Endodermal cell (in vitro differentiated cells): ENCODE measurements around the gene UBR1. TPM values are rescaled to one million over a fixed set of nuclear protein-coding genes. Genes with fewer than 3 reads are reported as not detected.

Source experiments
- DNase-seq: peaks from one replicate; pipeline ENCODE4 v3.0.0-alpha.2; 2017
- H3K27ac ChIP-seq: 2 replicates; pipeline ENCODE4 v1.5.1; 2013; ENCODE audit warnings: mild to moderate bottlenecking, low read depth, low read length, moderate library complexity
- H3K27me3 ChIP-seq: 2 replicates; pipeline ENCODE4 v1.6.1; 2013; ENCODE audit warnings: mild to moderate bottlenecking, low read length, moderate library complexity; ENCODE audit not compliant: insufficient read depth, control insufficient read depth, poor library complexity, severe bottlenecking
- H3K36me3 ChIP-seq: 2 replicates; pipeline ENCODE4 v1.7.0; 2013; ENCODE audit warnings: mild to moderate bottlenecking, low read length, moderate library complexity; ENCODE audit not compliant: control insufficient read depth, insufficient read depth
- H3K4me1 ChIP-seq: one replicate; pipeline ENCODE4 v1.7.0; 2013; ENCODE audit warnings: low read length; ENCODE audit not compliant: control insufficient read depth, insufficient read depth
- H3K4me3 ChIP-seq: 2 replicates; pipeline ENCODE4 v1.5.1; 2013; ENCODE audit warnings: mild to moderate bottlenecking, low read length, moderate library complexity
- H3K9ac ChIP-seq: 2 replicates; pipeline ENCODE4 v1.6.1; 2013; ENCODE audit warnings: mild to moderate bottlenecking, low read length, moderate library complexity; ENCODE audit not compliant: poor library complexity, severe bottlenecking; ENCODE audit errors: extremely low read depth
- H3K9me3 ChIP-seq: 2 replicates; pipeline ENCODE4 v1.6.1; 2013; ENCODE audit warnings: mild to moderate bottlenecking, low read length, moderate library complexity; ENCODE audit not compliant: control insufficient read depth
- H3K27ac Mint-ChIP-seq: 2 replicates; pipeline ENCODE4 v1.8.0; 2020; ENCODE audit warnings: mixed read lengths
- H3K27me3 Mint-ChIP-seq: 2 replicates; pipeline ENCODE4 v1.8.0; 2021; ENCODE audit warnings: mild to moderate bottlenecking, mixed read lengths; ENCODE audit not compliant: insufficient read depth
- H3K36me3 Mint-ChIP-seq: 2 replicates; pipeline ENCODE4 v1.8.0; 2020; ENCODE audit warnings: low read depth, mixed read lengths
- H3K4me1 Mint-ChIP-seq: 2 replicates; pipeline ENCODE4 v1.8.0; 2020; ENCODE audit warnings: mixed read lengths
- H3K4me3 Mint-ChIP-seq: 2 replicates; pipeline ENCODE4 v1.8.0; 2020; ENCODE audit warnings: mild to moderate bottlenecking, moderate library complexity, mixed read lengths
- H3K9me3 Mint-ChIP-seq: 2 replicates; pipeline ENCODE4 v1.8.0; 2020; ENCODE audit warnings: mild to moderate bottlenecking, mixed read lengths
- CTCF ChIP-seq: fragments of 200-600 bp; sonication (generic); conservative IDR thresholded peaks from 2 replicates; pipeline ENCODE4 v1.5.0; 2021; ENCODE audit warnings: antibody characterized with exemption, mild to moderate bottlenecking
- WGBS, 2 experiments: methylation state at CpG; one replicate each; pipeline versions ENCODE4 v1.1.5 to v1.1.7; 2013; ENCODE audit warnings: missing lambda C conversion rate in 2 of 2, mixed read lengths in 1 of 2; ENCODE audit not compliant: insufficient coverage in 1 of 2, insufficient read length in 1 of 2; 5-methylcytosine and 5-hydroxymethylcytosine counted together
- total RNA-seq, 2 donors: library from RNA; stranded (reverse); fragmentation: NEBNext Ultra II Directional in 1 of 2; extraction: Animal tissue kit (Norgen Biotek cat#: 25700) in 1 of 2; gene quantifications; 2 replicates in 1 of 2; 3 replicates in 1 of 2; pipeline ENCODE4 v1.2.1, GENCODE V29; 2021

UBR1 gene
- total RNA-seq, 2 donors from 2014 or later = 30.3 to 30.9 TPM

GRCh38 chr15:43127752-43128151, 21.9 kb upstream of the UBR1 start:
- Mint-ChIP-seq H3K4me3 (no peak overlapping the region), H3K27ac (no peak overlapping the region)
- WGBS, 2 experiments = 92% methylated on average over 2 of the region's 2 CpGs; no CpG with 5 or more reads in 1 of the 2 experiments

GRCh38 chr15:43126356-43126755, 20.5 kb upstream of the UBR1 start:
- Histone ChIP-seq H3K9ac (no peak overlapping the region), H3K9me3 (peaks cover 19% of the 10 kb centered on the region), H3K27me3 (peaks cover 8% of the 10 kb centered on the region), H3K27ac (no peak overlapping the region), H3K4me1 (no peaks in the 10 kb centered on the region), H3K4me3 (no peak overlapping the region), H3K36me3 (no peaks in the 10 kb centered on the region)
- 88 to 93% methylated on average over 6 of the region's 6 CpGs for WGBS, 2 experiments
- Mint-ChIP-seq H3K27ac (no peak overlapping the region), H3K9me3 (peaks cover 21% of the 10 kb centered on the region), H3K27me3 (peaks cover 26% of the 10 kb centered on the region), H3K4me3 (no peak overlapping the region), H3K36me3 (no peaks in the 10 kb centered on the region), H3K4me1 (peaks cover 8% of the 10 kb centered on the region)
- no peak for DNase-seq
- TF ChIP-seq CTCF = no peak

More at GRCh38 chr15:43127752-43128151, 21.9 kb upstream of the UBR1 start:
- no peaks in the 10 kb centered on the region for H3K4me1 ChIP-seq
- H3K9ac ChIP-seq = no peak overlapping the region
- Mint-ChIP-seq H3K36me3 (no peaks in the 10 kb centered on the region), H3K9me3 (peaks cover 21% of the 10 kb centered on the region), H3K27me3 (peaks cover 24% of the 10 kb centered on the region), H3K4me1 (peaks cover 4% of the 10 kb centered on the region)
- no peak overlapping the region for H3K4me3 ChIP-seq
- no peak for DNase-seq
- peaks cover 5% of the 10 kb centered on the region for H3K27me3 ChIP-seq
- TF ChIP-seq CTCF = no peak
- peaks cover 19% of the 10 kb centered on the region for H3K9me3 ChIP-seq
- no peaks in the 10 kb centered on the region for H3K36me3 ChIP-seq
- no peak overlapping the region for H3K27ac ChIP-seq

- Mint-ChIP-seq H3K27ac (no peak overlapping the region), H3K4me3 (no peak overlapping the region), H3K4me1 (peaks cover 8% of the 10 kb centered on the region), H3K27me3 (peaks cover 30% of the 10 kb centered on the region), H3K9me3 (peaks cover 21% of the 10 kb centered on the region), H3K36me3 (no peaks in the 10 kb centered on the region)
- no peak for TF ChIP-seq CTCF
- Histone ChIP-seq H3K4me1 (no peaks in the 10 kb centered on the region), H3K9me3 (peaks cover 19% of the 10 kb centered on the region), H3K4me3 (no peak overlapping the region), H3K9ac (no peak overlapping the region), H3K36me3 (no peaks in the 10 kb centered on the region), H3K27ac (no peak overlapping the region), H3K27me3 (peaks cover 18% of the 10 kb centered on the region)
- WGBS, 2 experiments = 87 to 93% methylated on average over 2 to 3 of the region's 3 CpGs
- no peak for DNase-seq
Observed at GRCh38 chr15:43125100-43125661, 19.3 kb upstream of the UBR1 start.
